Keratinocyte (primary cell): ENCODE data around the gene CCDC34.

Experiments
- CTCF ChIP-seq, 3 experiments: IDR thresholded peaks in 1 of 3; conservative IDR thresholded peaks in 1 of 3; optimal IDR thresholded peaks in 1 of 3; 2 replicates in 2 of 3; 3 replicates in 1 of 3; pipeline versions ENCODE3 to v1.5.1; 2011; ENCODE audit warnings: low read length in 3 of 3, mild to moderate bottlenecking in 3 of 3, moderate library complexity in 2 of 3, control low read depth in 1 of 3, inconsistent platforms in 1 of 3; ENCODE audit not compliant: insufficient read depth in 2 of 3; ENCODE audit errors: extremely low read depth in 1 of 3
- EZH2 ChIP-seq: IDR thresholded peaks from one replicate; pipeline ENCODE4 v1.6.1; 2012; ENCODE audit warnings: inconsistent platforms, mild to moderate bottlenecking, low read length, moderate library complexity

- TF ChIP-seq CTCF (optimal IDR thresholded peaks at IDR 0.05 in 1 of 3, IDR thresholded peaks at IDR 0.05 in 1 of 3, conservative IDR thresholded peaks at IDR 0.05 in 1 of 3; ENCODE audit: extremely low read depth in 1 of 3, insufficient read depth in 2 of 3, low read length in 3 of 3): no peak
- no peak for TF ChIP-seq EZH2
Observed at GRCh38 chr11:27401280-27401832, 38.3 kb upstream of the CCDC34 start.
